GM18873 (cell line): ENCODE measurements around the gene DOCK8.
A peak's percentile ranks its signal among the peaks of the same experiment; 100 is the strongest.

Experiments used
- ATAC-seq: cut with Tn5 transposase; IDR thresholded peaks from one replicate; pipeline ENCODE4 v1.9.1; 2021; ENCODE audit warnings: mild to moderate bottlenecking, moderate library complexity, moderate number of reproducible peaks; ENCODE audit not compliant: unreplicated experiment, low FRiP score

Gene DOCK8

GRCh38 chr9:479971-480350 lies 265.3 kb downstream of the DOCK8 start:
- no peak for ATAC-seq

- ATAC-seq, result no peak
These were observed 268.1 kb downstream of the DOCK8 start for GRCh38 chr9:482739-483138.

- ATAC-seq, result no peak
These were observed 271.5 kb downstream of the DOCK8 start for GRCh38 chr9:486156-486555.

- no peak for ATAC-seq
These were observed 272.8 kb downstream of the DOCK8 start for GRCh38 chr9:487429-487828.

- no peak for ATAC-seq
These were observed 273.8 kb downstream of the DOCK8 start for GRCh38 chr9:488448-488847.

- no peak for ATAC-seq
These were observed 274.8 kb downstream of the DOCK8 start for GRCh38 chr9:489198-490197.

DNA sequence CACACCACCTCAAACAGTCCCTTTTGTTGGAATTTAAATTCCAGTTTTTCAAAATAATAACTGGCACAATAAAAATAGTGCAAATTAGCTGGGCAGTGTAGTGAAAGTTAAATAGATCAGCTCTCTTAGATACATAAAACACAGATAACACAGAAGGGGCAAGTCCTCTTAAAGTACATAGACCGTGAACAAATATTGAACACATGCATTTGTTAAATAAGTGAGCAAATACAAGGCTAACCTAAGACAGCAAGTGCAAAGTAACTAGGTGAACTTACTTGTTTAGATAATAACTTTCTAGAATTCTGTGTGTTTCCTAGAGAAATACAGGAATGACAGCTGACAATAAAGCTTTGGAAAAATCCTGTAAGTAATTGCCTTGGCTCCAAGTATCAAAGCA lies 280.1 kb downstream of the DOCK8 start:
- no peak for ATAC-seq

DNA sequence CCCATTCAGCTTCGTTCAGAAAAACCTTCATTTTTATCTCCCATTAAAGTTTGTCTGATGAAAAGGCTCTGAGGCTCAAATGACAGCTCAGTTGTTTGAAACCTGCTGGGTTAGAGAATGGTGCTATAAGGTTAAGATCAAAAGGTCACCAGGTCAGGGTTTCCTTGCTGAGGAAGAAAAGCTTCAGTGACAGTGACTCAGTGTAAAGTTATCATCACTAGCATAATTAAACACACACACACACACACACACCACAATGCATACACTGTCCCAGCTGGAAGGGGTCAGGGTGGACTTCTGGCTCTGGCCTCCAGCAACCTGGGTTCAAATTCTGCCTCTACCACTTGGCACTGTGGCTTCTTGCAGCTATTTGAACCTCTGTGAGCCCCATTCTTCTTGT lies 281.1 kb downstream of the DOCK8 start:
- no peak for ATAC-seq

GRCh38 chr9:503326-503725 lies 288.7 kb downstream of the DOCK8 start:
- ATAC-seq, result no peak

GRCh38 chr9:503881-504852 lies 289.5 kb downstream of the DOCK8 start, which contains the start of gene KANK1:
Gene KANK1, plus strand, starts transcription at chr9:504695.
- ATAC-seq, result peak; percentile 63

- ATAC-seq, result peak; percentile 17
These were observed 290.5 kb downstream of the DOCK8 start for GRCh38 chr9:504921-505740.

- no peak for ATAC-seq
These were observed 291.0 kb downstream of the DOCK8 start for GRCh38 chr9:505741-506059.

DNA sequence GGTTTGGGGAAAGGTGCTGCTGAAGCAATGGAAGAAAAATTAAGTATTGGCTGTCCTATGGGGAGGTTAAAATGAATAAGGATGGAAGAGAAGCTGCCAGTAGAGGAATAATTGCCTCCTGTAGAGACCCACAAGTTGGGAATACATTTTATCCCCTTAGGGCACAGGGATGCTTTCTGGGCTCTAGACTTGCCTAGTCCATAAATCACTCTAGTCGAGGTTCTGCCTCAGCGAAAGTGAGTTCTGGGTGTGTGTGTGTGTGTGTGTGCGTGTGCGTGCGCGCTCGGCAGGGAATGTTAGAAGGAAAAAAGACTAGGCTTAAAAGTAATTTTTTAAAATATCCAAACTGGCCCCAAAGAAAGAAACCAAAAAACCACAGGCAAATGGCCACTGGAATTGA lies 291.6 kb downstream of the DOCK8 start:
- no peak for ATAC-seq

DNA sequence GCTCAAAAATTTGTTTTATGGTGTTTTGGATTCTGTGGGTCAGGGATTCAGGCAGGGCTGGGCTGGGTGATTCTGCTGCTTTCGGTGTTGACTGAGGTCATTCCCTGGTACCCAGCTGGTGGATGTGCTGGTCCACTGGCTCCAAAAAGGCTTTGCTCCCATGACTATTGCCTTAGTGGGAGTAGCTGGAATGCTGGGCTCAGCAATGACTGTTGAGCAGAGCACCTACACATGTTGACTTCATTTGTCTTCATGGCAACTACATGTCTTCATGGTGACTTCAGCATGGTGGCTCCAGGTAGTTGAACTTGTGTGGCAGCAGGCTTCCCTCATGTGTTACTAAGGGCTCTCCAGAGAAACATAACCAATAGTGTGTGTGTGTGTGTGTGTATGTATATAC lies 297.2 kb downstream of the DOCK8 start:
- ATAC-seq, result no peak

GRCh38 chr9:512555-513272 lies 298.0 kb downstream of the DOCK8 start:
- no peak for ATAC-seq
